Erythroblast (primary cell): ENCODE data around the gene VEGFB.

Source experiments
- GATA1 ChIP-seq: IDR thresholded peaks from 2 replicates; pipeline ENCODE4 v1.6.1; 2011; ENCODE audit warnings: low read depth, mild to moderate bottlenecking, control low read depth, low read length, moderate library complexity
- POLR2A ChIP-seq: IDR thresholded peaks from 2 replicates; pipeline ENCODE4 v1.6.1; 2011; ENCODE audit warnings: mild to moderate bottlenecking, low read length

DNA sequence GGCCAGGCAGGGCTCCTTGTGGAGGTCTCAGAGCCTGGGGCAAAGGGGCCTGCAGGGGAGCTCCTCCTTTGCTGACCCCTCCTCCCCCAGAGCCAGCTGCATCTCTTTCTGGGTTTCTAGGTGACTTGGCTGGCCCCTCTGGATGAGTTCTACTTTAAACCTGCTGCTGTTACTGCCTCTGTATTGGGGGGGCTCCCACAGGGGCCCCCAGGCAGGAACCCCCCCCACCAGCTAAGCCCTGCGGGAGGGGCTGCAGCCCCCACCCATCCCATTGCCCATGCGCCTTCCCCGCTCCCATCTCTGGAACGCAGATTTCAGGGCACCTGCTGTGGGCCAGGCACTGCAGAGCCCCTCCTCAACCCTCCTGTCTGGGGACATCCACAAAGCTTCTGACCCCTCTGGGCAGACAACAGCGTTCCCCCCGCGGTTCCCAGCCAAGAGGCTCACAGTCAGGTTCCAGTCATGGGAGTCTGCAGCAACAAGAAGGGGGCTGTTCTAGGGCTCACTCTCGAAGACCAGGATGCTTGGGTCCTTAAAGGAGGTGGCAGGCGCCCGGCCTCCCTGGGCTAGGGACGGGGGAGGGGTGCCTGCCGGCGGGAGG, 16.1 kb downstream of the VEGFB start:
- TF ChIP-seq POLR2A (no peak), GATA1 (no peak)
